ENCODE data around the gene ANKRD45.

DNA sequence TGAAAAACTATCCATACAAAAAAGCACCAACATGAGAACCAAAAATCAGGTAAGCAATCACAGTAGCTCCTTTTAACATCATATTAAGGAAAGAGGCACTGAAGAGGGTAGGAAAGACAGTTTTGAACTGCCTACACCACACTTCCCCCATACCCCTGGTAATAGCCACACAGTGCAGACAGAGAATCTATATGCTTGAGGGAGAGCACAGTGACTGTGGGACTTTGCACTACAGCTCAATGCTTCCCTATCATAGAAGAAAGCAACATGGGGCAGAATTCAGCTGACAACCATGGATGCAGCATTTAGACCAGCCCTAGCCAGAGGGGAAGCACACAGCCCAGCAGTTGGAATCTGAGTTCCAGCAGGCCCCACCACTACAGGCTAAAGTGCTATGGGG, 42.4 kb downstream of the ANKRD45 start:
- no peak for TF ChIP-seq YY1 (IDR thresholded peaks at IDR 0.05; ENCODE audit: low read depth)
- TF ChIP-seq EP300 (IDR thresholded peaks at IDR 0.05; ENCODE audit: borderline replicate concordance): no peak
- TF ChIP-seq, protein P1, sequence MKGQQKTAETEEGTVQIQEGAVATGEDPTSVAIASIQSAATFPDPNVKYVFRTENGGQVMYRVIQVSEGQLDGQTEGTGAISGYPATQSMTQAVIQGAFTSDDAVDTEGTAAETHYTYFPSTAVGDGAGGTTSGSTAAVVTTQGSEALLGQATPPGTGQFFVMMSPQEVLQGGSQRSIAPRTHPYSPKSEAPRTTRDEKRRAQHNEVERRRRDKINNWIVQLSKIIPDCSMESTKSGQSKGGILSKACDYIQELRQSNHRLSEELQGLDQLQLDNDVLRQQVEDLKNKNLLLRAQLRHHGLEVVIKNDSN (IDR thresholded peaks at IDR 0.05): no peak
- TF ChIP-seq, protein P2, sequence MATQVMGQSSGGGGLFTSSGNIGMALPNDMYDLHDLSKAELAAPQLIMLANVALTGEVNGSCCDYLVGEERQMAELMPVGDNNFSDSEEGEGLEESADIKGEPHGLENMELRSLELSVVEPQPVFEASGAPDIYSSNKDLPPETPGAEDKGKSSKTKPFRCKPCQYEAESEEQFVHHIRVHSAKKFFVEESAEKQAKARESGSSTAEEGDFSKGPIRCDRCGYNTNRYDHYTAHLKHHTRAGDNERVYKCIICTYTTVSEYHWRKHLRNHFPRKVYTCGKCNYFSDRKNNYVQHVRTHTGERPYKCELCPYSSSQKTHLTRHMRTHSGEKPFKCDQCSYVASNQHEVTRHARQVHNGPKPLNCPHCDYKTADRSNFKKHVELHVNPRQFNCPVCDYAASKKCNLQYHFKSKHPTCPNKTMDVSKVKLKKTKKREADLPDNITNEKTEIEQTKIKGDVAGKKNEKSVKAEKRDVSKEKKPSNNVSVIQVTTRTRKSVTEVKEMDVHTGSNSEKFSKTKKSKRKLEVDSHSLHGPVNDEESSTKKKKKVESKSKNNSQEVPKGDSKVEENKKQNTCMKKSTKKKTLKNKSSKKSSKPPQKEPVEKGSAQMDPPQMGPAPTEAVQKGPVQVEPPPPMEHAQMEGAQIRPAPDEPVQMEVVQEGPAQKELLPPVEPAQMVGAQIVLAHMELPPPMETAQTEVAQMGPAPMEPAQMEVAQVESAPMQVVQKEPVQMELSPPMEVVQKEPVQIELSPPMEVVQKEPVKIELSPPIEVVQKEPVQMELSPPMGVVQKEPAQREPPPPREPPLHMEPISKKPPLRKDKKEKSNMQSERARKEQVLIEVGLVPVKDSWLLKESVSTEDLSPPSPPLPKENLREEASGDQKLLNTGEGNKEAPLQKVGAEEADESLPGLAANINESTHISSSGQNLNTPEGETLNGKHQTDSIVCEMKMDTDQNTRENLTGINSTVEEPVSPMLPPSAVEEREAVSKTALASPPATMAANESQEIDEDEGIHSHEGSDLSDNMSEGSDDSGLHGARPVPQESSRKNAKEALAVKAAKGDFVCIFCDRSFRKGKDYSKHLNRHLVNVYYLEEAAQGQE (IDR thresholded peaks at IDR 0.05; ENCODE audit: low read depth): no peak
- TF ChIP-seq TAF1 (IDR thresholded peaks at IDR 0.05; ENCODE audit: low read depth): no peak
